Erythroblast (primary cell): ENCODE results near the gene MEAF6.

Experiments
- GATA1 ChIP-seq: IDR thresholded peaks from 2 replicates; pipeline ENCODE4 v1.6.1; 2011; ENCODE audit warnings: low read depth, mild to moderate bottlenecking, control low read depth, low read length, moderate library complexity
- POLR2A ChIP-seq: IDR thresholded peaks from 2 replicates; pipeline ENCODE4 v1.6.1; 2011; ENCODE audit warnings: mild to moderate bottlenecking, low read length

DNA sequence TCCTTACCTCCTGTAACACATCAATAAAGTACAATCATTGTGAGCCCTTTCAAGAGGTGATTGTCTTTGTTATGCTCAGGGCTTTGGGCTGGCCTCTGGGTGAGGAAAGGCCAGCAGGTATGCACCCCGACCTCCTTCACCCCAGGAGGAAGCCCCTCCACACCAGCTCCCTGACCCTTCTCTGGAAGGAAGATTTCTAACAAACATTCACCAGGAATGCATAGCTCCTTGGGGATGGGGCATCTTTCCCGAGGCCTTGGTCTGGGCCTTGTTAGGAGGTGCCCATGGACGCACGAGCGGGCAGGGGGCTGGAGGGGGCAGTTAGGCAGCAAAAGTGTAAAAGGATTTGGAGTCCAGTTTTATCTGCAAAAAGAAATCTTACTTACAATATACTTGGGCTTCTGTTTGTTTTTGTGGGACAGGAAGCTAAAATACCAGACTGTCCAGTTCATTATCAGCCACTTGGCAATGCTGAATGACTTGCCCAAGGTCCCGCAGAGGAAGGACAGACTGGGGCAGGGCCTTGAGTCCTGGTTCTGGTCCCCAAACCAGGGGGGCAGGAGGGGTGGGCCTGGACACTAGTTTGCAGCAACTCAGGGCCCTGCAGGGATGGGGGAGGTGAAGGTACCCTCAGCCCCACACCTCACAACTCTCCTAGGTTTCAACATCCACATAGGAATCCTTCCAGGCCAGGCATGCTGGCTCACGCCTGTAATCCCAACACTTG is 30.1 kb downstream of the MEAF6 start:
- no peak for TF ChIP-seq POLR2A
- TF ChIP-seq GATA1, result no peak
